Stimulated activated CD4-positive, alpha-beta T cell treated with anti-CD3 and anti-CD28 coated beads, Interleukin-12 subunit alpha, Interleukin-12 subunit beta, amount 100 ng/mL, for 48 hours (primary cell): Measurements from ENCODE around the gene DDX39B.

Experiments used
- DNase-seq, 3 donors: peaks; one replicate each; pipeline ENCODE4 v3.0.0-alpha.2; 2020; ENCODE audit warnings: low read depth in 2 of 3, low spot score in 1 of 3

The DDX39B gene

DNA sequence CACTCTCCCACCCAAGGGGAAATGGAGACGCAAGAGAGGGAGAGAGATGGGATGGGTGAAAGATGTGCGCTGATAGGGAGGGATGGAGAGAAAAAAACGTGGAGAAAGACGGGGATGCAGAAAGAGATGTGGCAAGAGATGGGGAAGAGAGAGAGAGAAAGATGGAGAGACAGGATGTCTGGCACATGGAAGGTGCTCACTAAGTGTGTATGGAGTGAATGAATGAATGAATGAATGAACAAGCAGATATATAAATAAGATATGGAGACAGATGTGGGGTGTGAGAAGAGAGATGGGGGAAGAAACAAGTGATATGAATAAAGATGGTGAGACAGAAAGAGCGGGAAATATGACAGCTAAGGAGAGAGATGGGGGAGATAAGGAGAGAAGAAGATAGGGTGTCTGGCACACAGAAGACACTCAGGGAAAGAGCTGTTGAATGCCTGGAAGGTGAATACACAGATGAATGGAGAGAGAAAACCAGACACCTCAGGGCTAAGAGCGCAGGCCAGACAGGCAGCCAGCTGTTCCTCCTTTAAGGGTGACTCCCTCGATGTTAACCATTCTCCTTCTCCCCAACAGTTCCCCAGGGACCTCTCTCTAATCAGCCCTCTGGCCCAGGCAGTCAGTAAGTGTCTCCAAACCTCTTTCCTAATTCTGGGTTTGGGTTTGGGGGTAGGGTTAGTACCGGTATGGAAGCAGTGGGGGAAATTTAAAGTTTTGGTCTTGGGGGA lies 34.3 kb upstream of the DDX39B start:
- no peak for DNase-seq

DNA sequence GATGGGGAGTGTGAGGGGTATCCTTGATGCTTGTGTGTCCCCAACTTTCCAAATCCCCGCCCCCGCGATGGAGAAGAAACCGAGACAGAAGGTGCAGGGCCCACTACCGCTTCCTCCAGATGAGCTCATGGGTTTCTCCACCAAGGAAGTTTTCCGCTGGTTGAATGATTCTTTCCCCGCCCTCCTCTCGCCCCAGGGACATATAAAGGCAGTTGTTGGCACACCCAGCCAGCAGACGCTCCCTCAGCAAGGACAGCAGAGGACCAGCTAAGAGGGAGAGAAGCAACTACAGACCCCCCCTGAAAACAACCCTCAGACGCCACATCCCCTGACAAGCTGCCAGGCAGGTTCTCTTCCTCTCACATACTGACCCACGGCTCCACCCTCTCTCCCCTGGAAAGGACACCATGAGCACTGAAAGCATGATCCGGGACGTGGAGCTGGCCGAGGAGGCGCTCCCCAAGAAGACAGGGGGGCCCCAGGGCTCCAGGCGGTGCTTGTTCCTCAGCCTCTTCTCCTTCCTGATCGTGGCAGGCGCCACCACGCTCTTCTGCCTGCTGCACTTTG lies 33.6 kb upstream of the DDX39B start, which contains the start of gene TNF:
Gene TNF, plus strand, starts transcription at position 231 of the 567 bp plus-strand sequence. Its CDS starts 177 bp downstream, at position 408.
- peak; percentile 84 to 93 (median 89) for DNase-seq

- peak in 1 of 3 donors; percentile 61 for DNase-seq
These were observed 32.6 kb upstream of the DDX39B start for GRCh38 chr6:31574106-31575061.

GRCh38 chr6:31573239-31574105 lies 31.7 kb upstream of the DDX39B start:
- no peak for DNase-seq

DNA sequence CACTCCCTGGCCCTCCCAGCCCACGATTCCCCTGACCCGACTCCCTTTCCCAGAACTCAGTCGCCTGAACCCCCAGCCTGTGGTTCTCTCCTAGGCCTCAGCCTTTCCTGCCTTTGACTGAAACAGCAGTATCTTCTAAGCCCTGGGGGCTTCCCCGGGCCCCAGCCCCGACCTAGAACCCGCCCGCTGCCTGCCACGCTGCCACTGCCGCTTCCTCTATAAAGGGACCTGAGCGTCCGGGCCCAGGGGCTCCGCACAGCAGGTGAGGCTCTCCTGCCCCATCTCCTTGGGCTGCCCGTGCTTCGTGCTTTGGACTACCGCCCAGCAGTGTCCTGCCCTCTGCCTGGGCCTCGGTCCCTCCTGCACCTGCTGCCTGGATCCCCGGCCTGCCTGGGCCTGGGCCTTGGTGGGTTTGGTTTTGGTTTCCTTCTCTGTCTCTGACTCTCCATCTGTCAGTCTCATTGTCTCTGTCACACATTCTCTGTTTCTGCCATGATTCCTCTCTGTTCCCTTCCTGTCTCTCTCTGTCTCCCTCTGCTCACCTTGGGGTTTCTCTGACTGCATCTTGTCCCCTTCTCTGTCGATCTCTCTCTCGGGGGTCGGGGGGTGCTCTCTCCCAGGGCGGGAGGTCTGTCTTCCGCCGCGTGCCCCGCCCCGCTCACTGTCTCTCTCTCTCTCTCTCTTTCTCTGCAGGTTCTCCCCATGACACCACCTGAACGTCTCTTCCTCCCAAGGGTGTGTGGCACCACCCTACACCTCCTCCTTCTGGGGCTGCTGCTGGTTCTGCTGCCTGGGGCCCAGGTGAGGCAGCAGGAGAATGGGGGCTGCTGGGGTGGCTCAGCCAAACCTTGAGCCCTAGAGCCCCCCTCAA lies 30.5 kb upstream of the DDX39B start, which contains the start of gene LTA:
Gene LTA, plus strand, starts transcription at position 249 of the 871 bp plus-strand sequence. Its CDS starts 454 bp downstream, at position 703.
- peak; percentile 77 to 80 (median 80) for DNase-seq

DNA sequence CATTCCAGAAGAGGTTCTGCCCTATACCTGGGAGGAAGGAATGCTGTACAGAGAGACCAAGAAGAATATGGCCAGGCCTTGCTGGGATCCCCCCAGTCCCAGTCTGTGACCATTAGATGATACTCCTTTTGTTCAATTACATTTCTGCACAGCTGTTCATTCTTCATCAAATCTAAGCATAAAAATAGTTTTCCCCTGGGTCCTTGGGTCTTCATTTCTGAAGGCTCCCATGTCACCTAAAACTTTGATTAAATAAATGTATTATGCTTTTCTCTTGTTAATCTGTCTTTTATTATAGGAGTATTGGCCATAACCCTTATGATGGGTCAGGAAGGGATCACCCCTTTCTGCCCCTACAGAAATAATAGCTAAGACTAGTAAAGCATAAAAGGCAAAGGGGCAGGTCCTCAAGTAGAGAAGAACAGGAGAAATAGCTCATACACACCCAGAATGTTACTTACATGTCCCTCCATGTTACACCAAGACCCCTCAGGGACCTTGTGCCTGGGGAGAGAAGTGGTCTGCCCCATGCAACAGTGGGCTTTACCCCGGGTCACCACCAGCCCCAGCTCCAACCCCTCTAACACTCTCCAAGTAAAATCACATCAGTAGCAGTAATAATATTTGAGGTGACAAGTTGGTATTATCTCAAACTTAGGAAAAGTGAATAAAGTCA lies 28.2 kb upstream of the DDX39B start:
- DNase-seq = no peak

DNA sequence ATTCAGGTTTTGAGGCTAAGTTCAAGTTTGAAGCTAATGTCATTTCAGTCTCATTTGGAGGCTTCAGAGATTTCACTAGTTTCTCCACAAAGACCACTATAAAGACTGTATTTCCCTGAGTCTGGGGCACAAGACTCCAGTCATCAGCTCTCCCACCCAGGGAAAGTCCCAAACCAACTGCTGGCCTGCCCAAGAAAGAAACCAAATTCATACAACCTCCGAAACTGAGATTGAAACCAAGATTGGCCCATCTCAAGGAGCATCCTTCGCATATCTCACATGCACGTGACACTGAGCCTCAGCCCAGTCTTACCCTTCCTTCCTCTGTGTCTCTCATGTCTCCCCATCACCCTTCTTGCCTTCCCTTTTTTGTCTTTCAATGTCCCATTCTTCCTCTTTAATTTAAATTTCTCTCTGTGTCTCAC lies 26.7 kb upstream of the DDX39B start:
- DNase-seq = peak in 2 of 3 donors; percentile 65 to 76

DNA sequence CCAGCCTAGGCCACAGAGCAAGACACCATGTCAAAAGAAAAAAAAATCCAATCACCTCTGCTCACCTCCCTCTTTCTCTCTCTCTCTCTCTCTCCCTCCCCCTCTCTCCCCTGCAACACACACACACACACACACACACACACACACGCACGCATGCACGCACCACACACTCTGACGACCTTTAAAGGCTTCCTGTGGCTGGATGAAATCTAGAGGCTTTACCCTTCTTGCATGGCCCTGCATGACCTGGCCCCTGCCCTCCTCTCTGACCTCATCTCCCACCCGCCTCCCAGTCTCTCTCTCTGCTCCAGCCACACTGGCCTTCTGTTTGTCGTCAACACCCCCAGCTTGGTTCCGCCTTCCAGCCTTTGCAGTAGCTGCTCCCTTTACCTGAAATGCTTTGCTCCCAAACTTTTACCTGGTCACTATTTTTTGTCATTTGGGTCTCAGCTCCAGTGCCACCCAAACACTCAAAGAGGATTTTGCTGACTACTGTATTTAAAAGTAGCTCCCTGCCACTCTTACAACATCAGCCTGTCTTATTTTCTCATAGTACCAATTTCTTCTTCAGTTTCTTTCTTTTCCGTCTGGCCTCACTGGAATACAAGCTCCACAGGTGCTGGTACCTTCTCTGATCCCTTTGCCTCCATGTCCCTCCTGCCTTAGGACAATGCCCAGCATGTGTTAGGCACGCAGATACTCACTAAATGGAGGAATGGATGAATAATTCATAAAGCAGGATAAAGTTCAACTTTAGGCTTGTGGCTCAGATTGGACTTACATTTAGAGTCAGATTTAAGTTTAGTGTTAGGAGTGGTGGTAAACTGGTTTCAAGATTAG lies 25.9 kb upstream of the DDX39B start:
- DNase-seq = no peak

DNA sequence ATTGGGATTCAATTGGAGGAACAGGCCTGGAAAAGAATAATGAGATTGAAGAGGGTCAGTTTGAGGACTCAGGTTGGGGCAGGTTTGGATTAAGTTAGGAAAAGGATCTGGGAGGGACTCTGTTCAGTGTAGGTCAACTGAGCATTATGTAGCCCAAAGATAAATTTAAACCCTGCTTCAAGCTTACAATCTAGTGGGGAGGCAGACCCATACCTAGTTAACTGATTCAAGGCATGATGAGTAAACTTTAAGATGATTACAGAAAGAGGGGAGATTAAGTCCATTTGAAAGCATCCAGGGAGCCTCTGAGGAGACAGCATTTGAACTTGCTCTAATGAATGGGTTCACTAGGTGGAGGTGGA lies 18.9 kb upstream of the DDX39B start:
- no peak for DNase-seq

DNA sequence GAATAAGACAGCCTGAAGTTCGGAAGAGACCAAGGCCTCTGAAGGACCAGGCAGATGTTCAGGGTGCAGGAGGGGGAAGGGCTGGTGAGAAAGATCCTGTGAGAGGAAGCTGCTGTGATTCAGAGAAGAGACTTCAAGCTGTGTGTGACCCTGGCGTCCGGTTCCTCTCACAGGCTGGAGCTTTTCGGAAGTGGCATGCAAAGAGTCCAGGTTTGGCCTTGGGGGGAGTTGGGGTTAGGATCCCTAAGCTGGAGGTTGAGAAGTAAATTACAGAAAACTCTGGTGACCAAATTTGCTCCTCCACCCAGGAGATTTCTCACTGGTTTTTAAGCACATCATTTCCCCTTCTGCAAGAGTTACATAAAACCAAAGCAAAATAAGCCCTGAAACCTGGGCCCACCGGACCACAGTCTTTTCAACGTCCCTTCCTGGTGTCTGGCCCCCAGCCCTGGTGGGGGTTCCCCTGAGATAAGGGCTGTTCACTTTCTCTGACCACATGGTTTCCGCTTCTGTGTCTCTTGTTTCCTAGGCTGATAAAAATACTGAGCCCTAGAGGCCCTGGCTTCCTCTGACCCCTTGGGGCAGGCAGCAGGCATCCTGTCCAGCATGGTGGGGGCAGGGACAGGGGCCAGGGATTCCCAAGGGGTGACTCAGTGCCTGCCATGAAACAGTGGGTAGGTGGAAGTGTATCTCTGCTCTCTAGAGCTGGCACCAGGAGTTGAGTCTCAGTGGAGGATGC lies 18.3 kb upstream of the DDX39B start:
- no peak for DNase-seq

GRCh38 chr6:31559606-31559957 lies 17.8 kb upstream of the DDX39B start:
- no peak for DNase-seq

GRCh38 chr6:31558631-31559500 lies 17.1 kb upstream of the DDX39B start:
- DNase-seq = peak in 2 of 3 donors; percentile 68 to 70

DNA sequence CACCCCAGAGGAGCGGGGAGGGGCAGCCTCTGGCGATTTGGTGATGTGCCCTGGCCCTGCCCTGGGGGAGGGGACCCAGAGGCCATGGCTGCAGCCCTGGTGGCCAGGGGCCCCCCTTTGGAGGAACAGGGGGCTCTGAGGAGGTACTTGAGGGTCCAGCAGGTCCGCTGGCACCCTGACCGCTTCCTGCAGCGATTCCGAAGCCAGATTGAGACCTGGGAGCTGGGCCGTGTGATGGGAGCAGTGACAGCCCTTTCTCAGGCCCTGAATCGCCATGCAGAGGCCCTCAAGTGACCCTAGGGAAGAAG lies 16.5 kb upstream of the DDX39B start:
- DNase-seq = no peak

DNA sequence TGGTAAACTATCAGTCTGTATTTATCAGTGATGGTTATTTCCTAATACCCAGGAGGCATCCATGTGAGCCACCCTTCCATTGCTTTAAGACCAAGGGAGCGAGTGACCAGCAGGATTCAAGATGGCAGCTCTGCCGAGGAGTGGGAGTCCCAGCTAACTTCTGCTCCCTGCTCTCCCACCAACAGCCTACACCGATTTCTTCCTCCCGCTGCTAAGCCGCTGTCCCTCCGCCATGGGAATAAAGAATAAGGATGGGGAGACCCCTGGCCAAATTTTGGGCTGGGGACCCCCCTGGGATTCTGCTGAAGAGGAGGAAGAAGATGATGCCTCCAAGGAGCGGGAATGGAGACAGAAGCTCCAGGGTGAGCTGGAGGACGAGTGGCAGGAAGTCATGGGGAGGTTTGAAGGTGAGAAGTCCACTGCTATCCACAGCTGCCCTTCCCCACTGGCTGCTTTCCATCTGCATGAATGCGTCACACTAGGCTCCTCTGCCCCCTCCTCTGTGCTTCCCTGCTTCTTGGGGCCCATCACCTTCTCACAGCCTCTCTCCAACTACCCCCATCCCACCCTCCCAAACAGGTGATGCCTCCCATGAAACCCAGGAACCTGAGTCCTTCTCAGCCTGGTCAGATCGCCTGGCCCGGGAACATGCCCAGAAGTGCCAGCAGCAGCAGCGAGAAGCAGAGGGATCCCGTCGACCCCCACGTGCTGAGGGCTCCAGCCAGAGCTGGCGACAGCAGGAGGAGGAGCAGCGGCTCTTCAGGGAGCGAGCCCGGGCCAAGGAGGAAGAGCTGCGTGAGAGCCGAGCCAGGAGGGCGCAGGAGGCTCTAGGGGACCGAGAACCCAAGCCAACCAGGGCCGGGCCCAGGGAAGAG lies 15.9 kb upstream of the DDX39B start:
- no peak for DNase-seq

GRCh38 chr6:31556307-31556706 lies 14.5 kb upstream of the DDX39B start:
- no peak for DNase-seq

GRCh38 chr6:31551371-31551770 lies 9.6 kb upstream of the DDX39B start:
- DNase-seq = peak in 1 of 3 donors; percentile 44
